ENCODE data around the gene SGPP1.
"Not testable (repeated sequence)": the region's sequence is repeated elsewhere in the genome, so short reads cannot be mapped to it uniquely, and the experiment has no call there.

DNA sequence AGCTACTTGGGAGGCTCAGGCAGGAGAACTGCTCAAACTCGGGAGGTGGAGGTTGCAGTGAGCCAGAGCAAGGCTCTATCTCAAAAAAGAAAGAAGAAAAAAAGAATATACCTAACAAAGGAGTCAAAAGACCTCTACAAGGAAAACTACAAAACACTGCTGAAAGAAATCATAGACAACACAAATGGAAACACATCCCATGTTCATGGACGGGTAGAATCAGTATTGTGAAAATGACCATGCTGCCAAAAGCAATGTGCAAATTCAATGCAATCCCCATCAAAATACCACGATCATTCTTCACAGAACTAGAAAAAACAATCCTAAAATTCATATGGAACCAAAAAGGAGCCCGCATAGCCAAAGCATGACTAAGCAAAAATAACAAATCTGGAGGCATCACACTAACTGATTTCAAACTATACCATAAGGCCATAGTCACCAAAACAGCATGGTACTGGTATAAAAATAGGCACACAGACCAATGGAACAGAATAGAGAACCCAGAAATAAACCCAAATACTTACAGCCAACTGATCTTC, 91.7 kb downstream of the SGPP1 start:
- not testable (repeated sequence) for TF ChIP-seq POLR2A (IDR thresholded peaks at IDR 0.05; ENCODE audit: low read length); GATA1 (IDR thresholded peaks at IDR 0.05; ENCODE audit: low read depth, low read length)
